Panc1 (cell line): ENCODE data around the gene GPC1. TPM values are rescaled to one million over a fixed set of nuclear protein-coding genes. Genes with fewer than 3 reads are reported as not detected.

ENCODE experiments used
- ATAC-seq: fragments of 200-7000 bp; cut with Tn5 transposase; 2 replicates; pipeline ENCODE4 v1.9.1; 2020; ENCODE audit warnings: mild to moderate bottlenecking, moderate library complexity
- BruUV-seq: library from RNA; stranded (reverse); fragments of 400-500 nt; replicated peaks from 2 replicates; lab custom pipeline; 2021; lab: Mats Ljungman, UMichigan
- CTCF ChIA-PET: fragments of 300-600 bp; sonication (Branson Sonifier 250); formaldehyde crosslinking; loops from one replicate; lab custom pipeline; 2022; ENCODE audit warnings: antibody characterized with exemption; lab: Charles Lee
- POLR2A ChIA-PET: fragments of 300-600 bp; sonication (Branson Sonifier 250); formaldehyde crosslinking; loops from one replicate; lab custom pipeline; 2022; ENCODE audit warnings: antibody characterized with exemption; lab: Charles Lee
- DNase-seq: peaks from one replicate; pipeline ENCODE4 v3.0.0-alpha.2; 2010; ENCODE audit warnings: low read depth, low spot score
- H3K27ac ChIP-seq: 2 replicates; pipeline ENCODE4 v1.5.1; 2011; ENCODE audit warnings: mild to moderate bottlenecking, low read length, inconsistent platforms
- H3K27me3 ChIP-seq: fragments of 200-500 bp; sonication (Bioruptor generic); 2 replicates; pipeline ENCODE4 v1.6.0; 2014; ENCODE audit warnings: low read length, inconsistent platforms; ENCODE audit not compliant: control insufficient read depth, insufficient read depth
- H3K36me3 ChIP-seq: fragments of 200-500 bp; sonication (Bioruptor generic); 2 replicates; pipeline ENCODE4 v1.5.1; 2014; ENCODE audit warnings: inconsistent platforms, mild to moderate bottlenecking, low read length, moderate library complexity; ENCODE audit not compliant: control insufficient read depth, insufficient read depth
- H3K4me1 ChIP-seq: 2 replicates; pipeline ENCODE4 v1.5.1; 2011; ENCODE audit warnings: inconsistent platforms, mild to moderate bottlenecking, low read length, moderate library complexity; ENCODE audit not compliant: control insufficient read depth, insufficient read depth
- H3K4me3 ChIP-seq, 2 experiments: 2 replicates each; pipeline ENCODE4 v1.5.1; 2011 to 2012; ENCODE audit warnings: low read depth in 2 of 2, low read length in 2 of 2, mild to moderate bottlenecking in 2 of 2, inconsistent platforms in 1 of 2, moderate library complexity in 1 of 2
- H3K9me3 ChIP-seq: fragments of 200-500 bp; sonication (Bioruptor generic); 2 replicates; pipeline ENCODE4 v1.5.1; 2014; ENCODE audit warnings: low read depth, mild to moderate bottlenecking, inconsistent platforms, low read length, moderate library complexity; ENCODE audit not compliant: control insufficient read depth, insufficient read depth
- POLR2AphosphoS5 ChIP-seq: IDR thresholded peaks from 2 replicates; pipeline ENCODE4 v1.6.1; 2012; ENCODE audit warnings: mild to moderate bottlenecking, low read depth, low read length, moderate library complexity
- REST ChIP-seq, 2 experiments: IDR thresholded peaks; 2 replicates each; pipeline ENCODE4 v1.6.1; 2011 to 2012; ENCODE audit warnings: low read depth in 2 of 2, control low read depth in 1 of 2, low read length in 1 of 2, mild to moderate bottlenecking in 1 of 2, moderate library complexity in 1 of 2; ENCODE audit not compliant: insufficient read depth in 1 of 2
- SIN3A ChIP-seq: IDR thresholded peaks from 2 replicates; pipeline ENCODE4 v1.6.1; 2012; ENCODE audit warnings: low read depth, mild to moderate bottlenecking, low read length, moderate library complexity, borderline replicate concordance; ENCODE audit not compliant: insufficient read depth
- TCF7L2 ChIP-seq: IDR thresholded peaks from 2 replicates; pipeline ENCODE4 v1.6.1; 2011; ENCODE audit warnings: mild to moderate bottlenecking, low read depth, low read length, inconsistent platforms
- in situ Hi-C: cut with HindIII; loops from 2 replicates; pipeline ENCODE4 v1.10.0; 2016; ENCODE audit warnings: low sequenced_read_pairs, low pct_unique_long_range_greater_than_20kb
- intact Hi-C: fragments of 100-400 bp; cut with micrococcal nuclease; formaldehyde crosslinking; loops from one replicate; pipeline ENCODE4 v1.10.0; 2022; ENCODE audit not compliant: unreplicated experiment
- total RNA-seq: library from RNA; stranded (reverse); gene quantifications from one replicate; pipeline ENCODE4 v1.2.1, GENCODE V29; 2021; ENCODE audit not compliant: unreplicated experiment
- TF ChIP-seq, protein P1 (sequence below): fragments of 450-650 bp; IDR thresholded peaks from 2 replicates; pipeline ENCODE4 v1.5.1; 2017; ENCODE audit warnings: mild to moderate bottlenecking

GPC1 gene
- total RNA-seq, 1 experiment from 2014 or later, result 88.7 TPM

DNA sequence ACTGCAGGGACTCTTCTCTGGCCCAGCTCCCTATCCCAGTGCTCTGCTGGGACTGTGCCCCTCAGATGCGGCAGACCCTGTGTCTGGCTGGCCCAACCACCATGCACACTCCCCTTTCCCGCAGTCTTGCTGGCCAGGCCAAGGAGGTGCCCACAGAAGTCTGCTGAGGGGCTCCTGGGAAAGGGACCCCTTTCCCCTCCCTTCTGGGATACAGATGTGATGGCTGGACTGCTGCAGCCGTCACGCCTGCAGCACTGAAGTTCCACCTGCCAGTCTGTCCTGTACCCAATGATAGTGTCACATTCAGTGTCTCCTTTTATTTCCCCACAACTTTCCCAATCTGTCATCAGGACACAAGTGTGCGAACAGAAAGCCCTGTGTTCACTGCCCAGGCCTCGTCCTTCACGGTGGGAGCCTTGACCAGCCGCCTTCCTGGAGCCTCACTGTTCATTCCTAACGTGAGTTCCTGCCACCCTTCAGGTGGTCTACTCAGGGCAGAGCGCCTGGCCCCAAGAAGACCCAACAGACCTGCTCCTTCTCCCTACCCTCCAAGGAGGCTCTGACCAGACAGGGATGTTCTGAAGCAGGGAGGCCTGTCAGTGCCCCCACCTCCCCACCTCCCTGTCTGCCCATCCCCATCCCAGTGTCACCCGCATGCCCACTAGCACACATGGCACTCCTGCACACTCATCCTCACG is 75.2 kb downstream of the GPC1 start:
- ChIA-PET CTCF (no interaction called here), POLR2A (no interaction called here)
- H3K27me3 ChIP-seq, result no peaks in the 10 kb centered on the region
- TF ChIP-seq POLR2AphosphoS5 (no peak), SIN3A (no peak), TCF7L2 (no peak), REST (IDR thresholded peaks at IDR 0.05; ENCODE audit: insufficient read depth in 1 of 2, low read depth in 2 of 2, low read length in 1 of 2) (no peak)
- TF ChIP-seq, protein P1, sequence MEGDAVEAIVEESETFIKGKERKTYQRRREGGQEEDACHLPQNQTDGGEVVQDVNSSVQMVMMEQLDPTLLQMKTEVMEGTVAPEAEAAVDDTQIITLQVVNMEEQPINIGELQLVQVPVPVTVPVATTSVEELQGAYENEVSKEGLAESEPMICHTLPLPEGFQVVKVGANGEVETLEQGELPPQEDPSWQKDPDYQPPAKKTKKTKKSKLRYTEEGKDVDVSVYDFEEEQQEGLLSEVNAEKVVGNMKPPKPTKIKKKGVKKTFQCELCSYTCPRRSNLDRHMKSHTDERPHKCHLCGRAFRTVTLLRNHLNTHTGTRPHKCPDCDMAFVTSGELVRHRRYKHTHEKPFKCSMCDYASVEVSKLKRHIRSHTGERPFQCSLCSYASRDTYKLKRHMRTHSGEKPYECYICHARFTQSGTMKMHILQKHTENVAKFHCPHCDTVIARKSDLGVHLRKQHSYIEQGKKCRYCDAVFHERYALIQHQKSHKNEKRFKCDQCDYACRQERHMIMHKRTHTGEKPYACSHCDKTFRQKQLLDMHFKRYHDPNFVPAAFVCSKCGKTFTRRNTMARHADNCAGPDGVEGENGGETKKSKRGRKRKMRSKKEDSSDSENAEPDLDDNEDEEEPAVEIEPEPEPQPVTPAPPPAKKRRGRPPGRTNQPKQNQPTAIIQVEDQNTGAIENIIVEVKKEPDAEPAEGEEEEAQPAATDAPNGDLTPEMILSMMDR, result no peak
- in situ Hi-C loops, result no loop called here
- H3K4me3 ChIP-seq, result no peak overlapping the region
- DNase-seq (no peak), ATAC-seq (no peak)
- intact Hi-C loops, result loop anchor here (5.0 kb wide), 1 partner anchor 47 kb away; the partner anchor contains the start of gene ANKMY1
- BruUV-seq, result no TSS peak
- no peak overlapping the region for H3K27ac ChIP-seq
- no peaks in the 10 kb centered on the region for H3K4me1 ChIP-seq
- H3K36me3 ChIP-seq, result no peaks in the 10 kb centered on the region
- no peaks in the 10 kb centered on the region for H3K9me3 ChIP-seq

DNA sequence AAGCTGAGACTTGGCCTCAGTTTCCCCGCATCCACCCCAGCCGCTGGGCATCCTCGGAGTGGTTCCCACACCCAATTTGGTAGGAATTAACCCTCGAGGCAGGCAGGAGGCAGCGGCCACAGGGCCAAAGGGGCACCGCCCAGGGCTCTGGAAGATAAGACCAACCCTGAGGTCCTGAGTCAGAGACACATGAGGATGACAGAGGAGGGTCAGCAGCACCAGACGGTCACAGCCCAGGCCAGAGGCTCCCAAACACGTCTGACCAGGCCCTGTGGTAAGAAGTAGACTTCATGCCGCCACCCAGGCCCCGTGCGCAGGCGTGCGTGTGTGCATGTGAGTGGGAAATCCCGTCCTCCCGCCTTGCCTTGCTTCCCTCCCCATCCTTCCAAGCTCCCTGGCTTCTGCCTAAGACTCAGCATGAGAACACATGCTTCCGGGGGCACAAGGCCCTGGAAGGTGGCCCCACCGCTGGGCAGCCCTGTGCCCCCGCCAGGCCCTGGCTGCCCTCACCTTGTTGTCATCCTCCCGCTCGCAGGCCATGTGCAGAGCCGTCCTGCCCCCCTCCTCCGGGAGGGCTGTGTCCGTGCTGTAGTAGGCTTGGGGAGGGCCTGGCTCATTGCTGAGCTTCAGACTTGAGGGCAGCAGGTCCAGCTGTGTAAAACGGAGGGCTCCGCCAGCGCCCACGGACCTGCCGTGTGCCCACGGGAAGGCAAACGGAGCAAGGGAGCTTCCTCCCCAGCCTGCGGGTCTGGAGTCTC is 76.1 kb downstream of the GPC1 start:
- Histone ChIP-seq H3K27me3 (no peaks in the 10 kb centered on the region), H3K36me3 (no peaks in the 10 kb centered on the region), H3K4me1 (no peaks in the 10 kb centered on the region), H3K9me3 (no peaks in the 10 kb centered on the region), H3K27ac (no peak overlapping the region), H3K4me3 (no peak overlapping the region)
- DNase-seq (no peak), ATAC-seq (no peak)
- ChIA-PET POLR2A (no interaction called here), CTCF (no interaction called here)
- TF ChIP-seq TCF7L2 (no peak), SIN3A (no peak), POLR2AphosphoS5 (no peak), REST (IDR thresholded peaks at IDR 0.05; ENCODE audit: insufficient read depth in 1 of 2, low read depth in 2 of 2, low read length in 1 of 2) (no peak)
- TF ChIP-seq, protein P1, result no peak
- no TSS peak for BruUV-seq
- intact Hi-C loops (loop anchor here (5.0 kb wide), 1 partner anchor 46 kb away; the partner anchor contains the start of gene ANKMY1), in situ Hi-C loops (no loop called here)
